ENCODE results near the gene BMI1. TPM values are rescaled to one million over a fixed set of nuclear protein-coding genes. Genes with fewer than 3 reads are reported as not detected.

BMI1 gene
- total and polyA plus RNA-seq, 2 experiments from 2014 or later, result 25.5 to 59.8 TPM

- Histone ChIP-seq H4K20me1 (ENCODE audit: insufficient read depth, poor library complexity, severe bottlenecking) (peaks cover 12% of the 10 kb centered on the region), H3K9me2 (replicated peaks; ENCODE audit: insufficient read depth) (no peaks in the 10 kb centered on the region), H3K4me3 (peak overlapping the region; percentile 84), H3K4me1 (ENCODE audit: insufficient read depth) (peaks cover 13% of the 10 kb centered on the region), H3K27ac (peak overlapping the region; percentile 99), H2AFZ (peak overlapping the region; percentile 64), H3K36me3 (replicated peaks; ENCODE audit: insufficient read depth, low read depth) (no peaks in the 10 kb centered on the region), H3K4me2 (peak overlapping the region; percentile 82), H3K27me3 (peaks cover 14% of the 10 kb centered on the region), H3K79me2 (peaks cover 23% of the 10 kb centered on the region), H3K9me3 (ENCODE audit: low read depth) (no peaks in the 10 kb centered on the region)
- DNase-seq (ENCODE audit: low spot score), result no peak
- no peak for TF ChIP-seq EZH2 (IDR thresholded peaks at IDR 0.05; ENCODE audit: borderline replicate concordance)
- TF ChIP-seq EZH2phosphoT487 (IDR thresholded peaks at IDR 0.05; ENCODE audit: low read depth, severe bottlenecking, unreplicated experiment), result no peak
- TF ChIP-seq CTCF (IDR thresholded peaks at IDR 0.05; ENCODE audit: poor library complexity), result no peak
- 6% methylated on average over 9 of the region's 9 CpGs for WGBS (ENCODE audit: low lambda C conversion rate, missing lambda C conversion rate)
Measured at GRCh38 chr10:22317076-22317370, 3.9 kb upstream of the BMI1 start.

DNA sequence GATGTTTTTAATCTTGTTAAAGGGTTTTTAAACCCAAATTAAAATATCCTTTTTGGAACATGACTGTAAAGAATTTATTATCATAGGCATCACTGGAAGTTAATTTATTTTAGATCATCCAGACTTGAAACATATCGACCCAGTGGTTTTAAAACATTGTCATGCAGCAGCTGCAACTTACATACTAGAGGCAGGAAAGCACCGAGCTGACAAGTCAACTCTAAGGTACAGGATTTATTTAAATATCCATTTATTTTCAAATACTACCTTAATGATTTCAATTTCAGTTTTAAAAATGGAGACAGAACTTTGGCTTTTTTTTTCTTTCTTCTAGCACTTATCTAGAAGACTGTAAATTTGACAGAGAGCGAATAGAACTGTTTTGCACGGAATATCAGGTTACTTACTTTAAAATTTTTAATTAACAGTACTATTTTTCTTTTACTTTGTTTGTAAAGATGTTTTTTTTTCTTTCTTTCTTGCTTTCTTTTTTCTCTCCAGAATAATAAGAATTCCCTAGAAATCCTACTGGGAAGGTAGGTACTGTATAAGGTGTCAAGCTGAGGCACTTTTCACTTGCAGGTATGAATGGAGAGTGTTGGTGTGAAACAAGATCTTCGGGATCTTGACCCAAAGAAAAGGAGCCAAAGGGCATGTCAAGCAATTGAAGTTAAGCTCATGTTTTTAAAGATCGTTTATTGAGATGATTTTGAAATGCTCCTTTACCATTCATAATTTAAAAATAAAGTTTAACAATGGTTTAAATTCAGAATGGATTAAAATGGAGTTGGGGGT is 2.9 kb upstream of the BMI1 start:
- peaks cover 32% of the 10 kb centered on the region for H3K79me2 ChIP-seq
- H3K36me3 ChIP-seq (replicated peaks; ENCODE audit: insufficient read depth, low read depth), result no peaks in the 10 kb centered on the region
- peaks cover 13% of the 10 kb centered on the region for H3K4me1 ChIP-seq (ENCODE audit: insufficient read depth)
- H3K27ac ChIP-seq, result no peak overlapping the region
- H3K9me2 ChIP-seq (replicated peaks; ENCODE audit: insufficient read depth), result no peaks in the 10 kb centered on the region
- H4K20me1 ChIP-seq (ENCODE audit: insufficient read depth, poor library complexity, severe bottlenecking), result peaks cover 21% of the 10 kb centered on the region
- H3K4me3 ChIP-seq, result no peak overlapping the region
- no peak for TF ChIP-seq EZH2 (IDR thresholded peaks at IDR 0.05; ENCODE audit: borderline replicate concordance)
- TF ChIP-seq EZH2phosphoT487 (IDR thresholded peaks at IDR 0.05; ENCODE audit: low read depth, severe bottlenecking, unreplicated experiment), result no peak
- no peak for TF ChIP-seq CTCF (IDR thresholded peaks at IDR 0.05; ENCODE audit: poor library complexity)
- 75% methylated on average over 6 of the region's 6 CpGs for WGBS (ENCODE audit: low lambda C conversion rate, missing lambda C conversion rate)
- DNase-seq (ENCODE audit: low spot score), result no peak
- peaks cover 23% of the 10 kb centered on the region for H3K27me3 ChIP-seq
- H2AFZ ChIP-seq, result no peak overlapping the region
- H3K9me3 ChIP-seq (ENCODE audit: low read depth), result no peaks in the 10 kb centered on the region
- peak overlapping the region; percentile 82 for H3K4me2 ChIP-seq

GRCh38 chr10:22318772-22319171 is 2.1 kb upstream of the BMI1 start:
- H3K4me3 ChIP-seq, result no peak overlapping the region
- H3K4me1 ChIP-seq (ENCODE audit: insufficient read depth), result peaks cover 21% of the 10 kb centered on the region
- H3K36me3 ChIP-seq (replicated peaks; ENCODE audit: insufficient read depth, low read depth), result no peaks in the 10 kb centered on the region
- no peaks in the 10 kb centered on the region for H3K9me3 ChIP-seq (ENCODE audit: low read depth)
- no peaks in the 10 kb centered on the region for H3K9me2 ChIP-seq (replicated peaks; ENCODE audit: insufficient read depth)
- WGBS (ENCODE audit: low lambda C conversion rate, missing lambda C conversion rate), result 88% methylated on average over 3 of the region's 3 CpGs
- H3K4me2 ChIP-seq, result no peak overlapping the region
- H3K27ac ChIP-seq, result no peak overlapping the region
- DNase-seq (ENCODE audit: low spot score), result no peak
- peaks cover 31% of the 10 kb centered on the region for H3K27me3 ChIP-seq
- H2AFZ ChIP-seq, result no peak overlapping the region
- H3K79me2 ChIP-seq, result peaks cover 40% of the 10 kb centered on the region
- TF ChIP-seq EZH2phosphoT487 (IDR thresholded peaks at IDR 0.05; ENCODE audit: low read depth, severe bottlenecking, unreplicated experiment) (no peak), EZH2 (IDR thresholded peaks at IDR 0.05; ENCODE audit: borderline replicate concordance) (no peak), CTCF (IDR thresholded peaks at IDR 0.05; ENCODE audit: poor library complexity) (no peak)
- H4K20me1 ChIP-seq (ENCODE audit: insufficient read depth, poor library complexity, severe bottlenecking), result peaks cover 29% of the 10 kb centered on the region
